PC-9 (cell line): ENCODE measurements around the gene PSMA6. TPM values are rescaled to one million over a fixed set of nuclear protein-coding genes. Genes with fewer than 3 reads are reported as not detected.
"Not testable (repeated sequence)": the region's sequence is repeated elsewhere in the genome, so short reads cannot be mapped to it uniquely, and the experiment has no call there.

Source experiments
- BruUV-seq: library from RNA; stranded (reverse); fragments of 400-500 nt; replicated peaks from 2 replicates; lab custom pipeline; 2021; lab: Mats Ljungman, UMichigan
- CTCF ChIA-PET: fragments of 300-600 bp; sonication (Branson Sonifier 250); formaldehyde crosslinking; loops from one replicate; lab custom pipeline; 2022; ENCODE audit warnings: antibody characterized with exemption; lab: Charles Lee
- POLR2A ChIA-PET: fragments of 300-600 bp; sonication (Branson Sonifier 250); formaldehyde crosslinking; loops from one replicate; lab custom pipeline; 2022; ENCODE audit warnings: antibody characterized with exemption; ENCODE audit not compliant: unreplicated experiment; lab: Charles Lee
- DNase-seq, 2 experiments: peaks; one replicate each; pipeline versions ENCODE4 v3.0.0 to v3.0.0-alpha.2; 2015 to 2022; ENCODE audit warnings: mixed read lengths in 1 of 2
- H2AFZ ChIP-seq: fragments of 200-600 bp; sonication (generic); 2 replicates; pipeline ENCODE4 v1.8.1; 2017; ENCODE audit warnings: antibody characterized with exemption
- H3F3A ChIP-seq: fragments of 200-600 bp; sonication (generic); 2 replicates; pipeline ENCODE4 v1.8.1; 2017; ENCODE audit warnings: antibody characterized with exemption, mild to moderate bottlenecking, low read depth; ENCODE audit not compliant: insufficient read depth
- H3K27ac ChIP-seq: fragments of 200-600 bp; sonication (generic); 2 replicates; pipeline ENCODE4 v1.6.1; 2016; ENCODE audit warnings: mixed run types
- H3K27me3 ChIP-seq: fragments of 200-600 bp; sonication (generic); 2 replicates; pipeline ENCODE4 v1.6.1; 2016; ENCODE audit warnings: low read depth, mixed run types; ENCODE audit not compliant: insufficient read depth
- H3K36me3 ChIP-seq: fragments of 200-600 bp; sonication (generic); 2 replicates; pipeline ENCODE4 v1.6.1; 2016; ENCODE audit warnings: low read depth, mixed run types
- H3K4me1 ChIP-seq: fragments of 200-600 bp; sonication (generic); replicated peaks from 2 replicates; pipeline ENCODE4 v1.6.1; 2016; ENCODE audit warnings: mixed run types; ENCODE audit not compliant: insufficient read depth
- H3K4me2 ChIP-seq: fragments of 200-600 bp; sonication (generic); 2 replicates; pipeline ENCODE4 v1.6.1; 2017; ENCODE audit warnings: mixed run types
- H3K4me3 ChIP-seq: fragments of 200-600 bp; sonication (generic); 2 replicates; pipeline ENCODE4 v1.6.1; 2016; ENCODE audit warnings: mixed run types
- H3K79me2 ChIP-seq: fragments of 200-600 bp; sonication (generic); 2 replicates; pipeline ENCODE4 v1.6.1; 2017; ENCODE audit warnings: low read depth, mixed run types
- H3K9me2 ChIP-seq: fragments of 200-600 bp; sonication (generic); 2 replicates; pipeline ENCODE4 v1.8.1; 2017; ENCODE audit warnings: mild to moderate bottlenecking; ENCODE audit not compliant: insufficient read depth
- H3K9me3 ChIP-seq: fragments of 200-600 bp; sonication (generic); 2 replicates; pipeline ENCODE4 v1.8.1; 2016; ENCODE audit warnings: low read depth; ENCODE audit not compliant: insufficient read depth
- H4K20me1 ChIP-seq: fragments of 200-600 bp; sonication (generic); 2 replicates; pipeline ENCODE4 v1.8.1; 2017; ENCODE audit not compliant: insufficient read depth
- CTCF ChIP-seq: fragments of 200-600 bp; sonication (generic); conservative IDR thresholded peaks from 2 replicates; pipeline ENCODE4 v1.6.1; 2017; ENCODE audit warnings: mixed run types, antibody characterized with exemption, mild to moderate bottlenecking, moderate library complexity
- EZH2 ChIP-seq: fragments of 200-600 bp; sonication (generic); IDR thresholded peaks from 2 replicates; pipeline ENCODE4 v1.8.0; 2017; ENCODE audit warnings: antibody characterized with exemption, low read depth
- intact Hi-C: fragments of 100-400 bp; cut with micrococcal nuclease; formaldehyde crosslinking; loops from one replicate; pipeline ENCODE4 v1.10.0; 2022; ENCODE audit not compliant: unreplicated experiment
- total RNA-seq: library from RNA; stranded (reverse); gene quantifications from 2 replicates; pipeline ENCODE4 v1.2.3, GENCODE V29; 2021

PSMA6 gene
- total RNA-seq, 1 experiment from 2014 or later: 188 TPM

- BruUV-seq: no TSS peak
- no peak for DNase-seq
- no peaks in the 10 kb centered on the region for H3K27me3 ChIP-seq
- ChIA-PET CTCF (no interaction called here), POLR2A (interaction anchor here (0.6 kb wide), 2 partner anchors 44 to 206 kb away, joined by 6 to 7 read pairs; no protein-coding TSS in a partner anchor)
- H3K9me3 ChIP-seq: no peaks in the 10 kb centered on the region
- intact Hi-C loops: no loop called here
- no peak overlapping the region for H2AFZ ChIP-seq
- no peaks in the 10 kb centered on the region for H3K36me3 ChIP-seq
- H3K4me3 ChIP-seq: no peak overlapping the region
- H3K9me2 ChIP-seq: no peaks in the 10 kb centered on the region
- H3F3A ChIP-seq: no peaks in the 10 kb centered on the region
- no peak overlapping the region for H3K27ac ChIP-seq
- no peaks in the 10 kb centered on the region for H3K79me2 ChIP-seq
- H3K4me1 ChIP-seq: 0 out of 2 replicates have a peak, but pooled peaks cover 2% of the 10 kb centered on the region
- TF ChIP-seq CTCF (no peak), EZH2 (no peak)
- no peak overlapping the region for H3K4me2 ChIP-seq
- H4K20me1 ChIP-seq: no peaks in the 10 kb centered on the region
Measured at GRCh38 chr14:35347323-35348043, 55.3 kb downstream of the PSMA6 start.

- POLR2A ChIA-PET: interaction anchor here (0.6 kb wide), 1 partner anchor 206 kb away, joined by 6 read pairs; no protein-coding TSS in a partner anchor
- intact Hi-C loops: not testable (repeated sequence)
Measured at GRCh38 chr14:35348044-35348380, 55.8 kb downstream of the PSMA6 start.

GRCh38 chr14:35349496-35350365 lies 57.5 kb downstream of the PSMA6 start:
- Histone ChIP-seq H3K9me3 (no peaks in the 10 kb centered on the region), H3K9me2 (no peaks in the 10 kb centered on the region), H3K4me2 (no peak overlapping the region), H3K79me2 (no peaks in the 10 kb centered on the region), H3F3A (peaks cover 8% of the 10 kb centered on the region; the same call in 1 of the 2 replicates), H2AFZ (no peak overlapping the region), H3K27me3 (no peaks in the 10 kb centered on the region), H4K20me1 (no peaks in the 10 kb centered on the region), H3K36me3 (no peaks in the 10 kb centered on the region), H3K4me3 (no peak overlapping the region), H3K4me1 (peaks cover 20% of the 10 kb centered on the region), H3K27ac (no peak overlapping the region)
- POLR2A ChIA-PET: no interaction called here
- intact Hi-C loops: no loop called here
- no peak for DNase-seq
- CTCF ChIA-PET: no interaction called here
- no peak for TF ChIP-seq CTCF
- TF ChIP-seq EZH2: no peak
- no TSS peak for BruUV-seq

More at GRCh38 chr14:35348044-35348380, 55.8 kb downstream of the PSMA6 start:
- H3K36me3 ChIP-seq, H3K79me2 ChIP-seq, H3F3A ChIP-seq, CTCF ChIA-PET, H3K4me2 ChIP-seq, H3K9me2 ChIP-seq, H4K20me1 ChIP-seq, DNase-seq, H3K4me3 ChIP-seq, H3K9me3 ChIP-seq, H3K4me1 ChIP-seq, H2AFZ ChIP-seq, H3K27ac ChIP-seq, H3K27me3 ChIP-seq, BruUV-seq: not testable (repeated sequence)
